GM19238 (cell line): ENCODE results near the gene ERVFRD-1.
A peak's percentile ranks its signal among the peaks of the same experiment; 100 is the strongest.

Experiments used
- DNase-seq: peaks from one replicate; pipeline ENCODE4 v3.0.0; 2011; ENCODE audit warnings: low spot score; ENCODE audit not compliant: insufficient read length

ERVFRD-1 gene

GRCh38 chr6:11110921-11111768 is at the start of gene ERVFRD-1:
Gene ERVFRD-1 (minus strand): TSS chr6:11111725. CDS start chr6:11105310, 6,415 bp downstream.
- no peak for DNase-seq

- DNase-seq = no peak
Observed at GRCh38 chr6:11160199-11160598, 48.7 kb upstream of the ERVFRD-1 start.

DNA sequence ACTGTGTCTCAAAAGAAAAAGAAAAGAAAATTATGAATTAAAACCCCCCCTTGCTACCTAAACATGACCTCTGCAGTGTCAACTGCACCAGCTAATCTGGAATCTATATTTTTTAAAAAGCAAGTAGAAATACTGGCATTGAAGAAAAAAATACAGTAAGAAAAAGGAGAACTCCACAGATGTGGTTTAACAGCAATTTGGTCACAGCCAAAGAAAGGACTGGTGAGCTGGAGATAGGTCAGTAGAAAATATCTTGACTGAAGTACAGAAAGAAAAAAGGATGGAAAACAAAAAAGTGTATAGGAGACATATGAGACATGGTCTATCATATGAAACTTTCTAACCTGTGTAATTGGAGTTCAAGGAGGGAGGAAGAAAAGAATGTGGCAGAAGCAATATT is 44.1 kb upstream of the ERVFRD-1 start:
- no peak for DNase-seq

DNA sequence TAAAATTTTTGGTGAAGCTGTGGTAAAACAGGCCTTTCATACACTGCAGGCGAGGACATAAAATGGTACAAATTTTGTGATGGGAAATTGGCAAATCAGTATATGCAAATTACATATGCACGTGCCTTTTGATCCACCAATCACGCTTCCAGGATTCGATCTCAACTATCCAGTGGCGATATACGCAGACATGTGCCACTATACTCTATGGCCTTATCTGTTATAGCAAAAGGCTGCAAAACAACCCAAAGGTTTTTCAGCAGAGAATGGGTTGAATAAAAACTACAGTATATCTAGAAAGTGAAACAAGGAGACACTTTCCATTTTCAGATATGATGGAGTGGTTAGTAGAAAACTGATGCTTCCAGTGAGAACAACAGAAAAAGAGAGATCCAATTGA is 41.9 kb upstream of the ERVFRD-1 start:
- no peak for DNase-seq

GRCh38 chr6:11152581-11152980 is 41.1 kb upstream of the ERVFRD-1 start:
- no peak for DNase-seq

- no peak for DNase-seq
Observed at GRCh38 chr6:11151488-11151887, 40.0 kb upstream of the ERVFRD-1 start.

DNA sequence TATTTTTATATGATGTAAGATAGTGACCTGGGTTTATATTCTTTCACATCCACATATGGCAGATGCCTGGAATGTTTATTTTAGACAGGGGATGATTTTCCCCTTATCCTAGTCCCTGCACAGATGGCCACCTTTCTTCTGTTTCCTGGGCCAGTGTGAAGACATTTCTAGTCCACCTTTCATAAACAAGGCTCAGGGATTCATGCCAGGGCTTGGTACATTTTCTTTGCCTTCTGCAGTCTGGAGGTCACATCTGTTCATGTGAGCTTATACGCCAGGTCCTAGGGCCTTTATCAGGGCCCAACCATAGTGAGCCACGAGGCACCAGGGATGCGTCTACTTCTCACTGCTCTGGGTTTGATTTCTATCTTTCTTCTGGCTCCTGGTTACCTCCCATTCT is 38.0 kb upstream of the ERVFRD-1 start:
- DNase-seq = no peak

DNA sequence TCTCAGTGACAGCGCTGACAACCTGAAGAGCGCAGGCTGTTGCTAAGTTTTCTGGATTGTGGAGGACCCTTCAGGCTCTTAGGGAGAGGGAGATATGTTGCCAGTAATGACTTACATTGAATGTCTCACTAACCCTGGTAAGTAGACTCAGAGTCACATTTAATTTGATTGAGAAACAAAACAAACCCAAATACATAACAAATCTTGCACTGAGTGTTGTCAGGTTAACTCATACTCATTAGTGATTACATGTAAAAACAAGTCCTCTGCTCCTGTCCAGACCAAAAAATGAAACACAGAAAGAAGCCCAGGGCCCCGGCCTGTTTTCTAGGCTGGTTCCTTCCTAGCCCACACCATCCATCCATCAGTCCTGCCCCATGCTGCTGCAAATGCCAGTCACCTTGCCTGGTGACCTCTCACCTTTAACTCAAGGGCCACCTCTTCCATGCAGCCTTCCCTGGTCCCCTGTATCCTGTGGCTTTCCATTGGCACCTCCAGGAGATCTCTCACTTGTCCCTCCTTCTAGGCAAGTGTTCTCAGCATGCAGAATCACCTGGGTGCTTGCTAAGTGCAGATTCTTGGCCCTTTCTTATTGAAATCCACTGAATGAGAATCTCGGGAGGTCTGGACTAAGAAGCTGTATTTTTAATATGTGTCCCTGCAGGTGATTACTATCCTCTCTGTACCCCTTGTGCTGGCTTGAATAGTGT is 34.7 kb upstream of the ERVFRD-1 start:
- no peak for DNase-seq

GRCh38 chr6:11144393-11144851 is 32.9 kb upstream of the ERVFRD-1 start:
- peak; percentile 67 for DNase-seq

DNA sequence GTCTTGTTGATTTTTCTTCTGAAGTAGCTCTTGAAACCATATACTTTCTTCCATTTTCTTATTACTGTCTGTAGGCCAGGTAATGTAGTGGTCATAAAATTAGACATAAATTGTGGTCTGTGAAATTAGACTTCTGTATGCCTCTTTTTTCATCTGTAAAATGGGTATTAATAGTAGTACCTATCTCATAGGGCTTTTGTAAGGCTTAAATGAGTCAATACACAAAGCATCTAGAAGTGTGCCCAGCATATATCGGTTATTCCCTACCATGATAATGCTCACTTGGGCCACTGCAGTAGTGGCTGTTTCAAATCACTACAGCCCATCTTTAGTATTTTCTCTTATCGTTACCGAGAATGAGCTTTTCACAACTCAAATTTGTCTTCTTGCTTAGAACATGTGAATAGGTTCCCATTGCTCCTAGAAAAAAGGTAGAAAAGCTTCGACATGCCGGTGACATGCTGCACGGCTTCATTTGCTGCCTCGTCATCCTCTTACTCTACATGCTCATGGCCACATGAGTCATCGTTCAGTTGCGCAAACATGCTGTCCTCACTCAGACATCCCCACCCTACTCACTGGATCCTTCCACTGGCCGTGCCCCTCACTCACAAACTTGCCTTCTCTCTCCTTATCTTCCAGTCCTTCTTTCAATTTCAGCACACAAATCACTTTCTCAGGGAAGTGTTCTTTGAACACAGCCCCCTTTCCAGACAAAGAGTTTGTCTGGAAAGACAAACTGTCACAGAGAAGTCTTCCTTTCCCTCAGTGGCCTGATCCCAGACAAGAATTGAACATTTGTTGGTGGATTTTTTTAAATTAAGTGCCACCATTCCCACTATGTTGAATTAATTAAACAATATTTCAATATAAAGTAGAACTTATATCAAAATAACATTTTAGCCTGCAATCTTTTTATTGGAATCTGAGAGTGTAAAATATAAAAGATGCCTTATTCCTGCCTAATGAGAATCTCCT is 32.2 kb upstream of the ERVFRD-1 start:
- no peak for DNase-seq

DNA sequence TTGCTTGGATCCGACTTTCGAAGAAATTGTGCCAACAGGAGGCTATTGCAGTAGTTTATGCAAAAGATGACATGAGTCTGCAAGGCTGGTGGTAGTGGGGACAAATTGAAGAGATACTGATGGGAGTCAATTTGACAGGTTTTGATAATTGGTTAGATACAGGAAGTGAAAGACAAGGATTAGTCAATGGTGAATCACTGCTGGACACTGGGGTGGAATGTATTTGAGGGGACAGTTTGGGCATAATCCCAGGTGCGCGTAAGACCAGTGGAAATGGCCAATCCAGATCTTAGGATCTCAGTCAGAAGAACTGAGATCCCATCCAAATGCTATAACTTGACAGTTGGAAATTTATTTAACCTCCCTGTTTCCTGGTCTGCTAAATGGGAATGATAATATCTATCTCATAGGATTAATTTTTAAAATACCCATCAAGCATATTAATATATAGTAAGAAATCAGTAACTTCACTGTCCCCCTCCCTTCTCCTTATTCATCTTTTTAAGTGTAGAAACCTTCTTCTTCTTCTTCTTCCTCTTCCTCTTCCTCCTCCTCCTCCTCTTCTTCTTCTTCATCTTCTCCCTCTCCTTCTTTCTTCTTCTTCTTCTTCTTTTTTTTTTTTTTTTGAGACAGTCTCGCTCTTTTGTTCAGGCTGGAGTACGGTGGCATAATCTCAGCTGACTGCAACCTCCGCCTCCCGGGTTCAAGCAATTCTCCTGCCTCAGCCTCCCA is 30.9 kb upstream of the ERVFRD-1 start:
- DNase-seq = no peak

DNA sequence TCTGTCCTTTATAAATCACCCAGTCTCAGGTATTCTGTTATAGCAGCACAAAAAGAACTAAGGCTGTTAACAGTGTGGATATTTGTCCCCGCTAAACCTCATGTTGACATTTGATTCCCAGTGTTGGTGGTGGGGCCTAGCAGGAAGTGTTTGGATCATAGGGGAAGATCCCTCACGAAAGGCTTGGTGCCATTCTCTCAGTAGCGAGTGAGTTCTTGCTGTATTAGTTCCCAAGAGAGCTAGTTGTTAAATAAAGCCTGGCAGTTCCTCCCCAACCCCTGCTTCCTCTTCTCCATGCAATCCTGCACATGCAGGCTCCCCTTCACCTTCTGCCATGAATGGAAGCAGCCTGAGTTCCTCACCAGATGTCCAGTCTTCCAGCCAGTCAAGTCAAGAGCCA is 29.8 kb upstream of the ERVFRD-1 start:
- DNase-seq = no peak

DNA sequence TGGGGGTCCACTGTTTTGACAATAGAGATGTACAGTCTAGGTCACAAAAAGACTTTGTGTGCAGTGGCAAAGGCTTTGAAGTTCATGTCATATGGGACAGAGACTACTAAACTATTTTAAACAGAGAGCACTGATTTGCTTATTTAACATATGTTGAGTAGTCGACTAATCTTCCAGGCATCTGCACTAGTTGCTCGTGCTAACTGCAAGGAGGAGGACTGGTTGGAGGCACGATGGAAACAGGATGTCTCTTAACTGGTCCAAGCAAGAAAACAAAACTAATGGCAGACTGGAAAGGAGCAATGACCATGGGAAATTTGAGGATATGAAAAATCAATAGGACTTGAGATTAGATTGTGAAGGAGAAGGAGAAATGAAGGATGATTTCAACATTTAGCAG is 28.5 kb upstream of the ERVFRD-1 start:
- no peak for DNase-seq

GRCh38 chr6:11139051-11139960 is 27.8 kb upstream of the ERVFRD-1 start:
- no peak for DNase-seq

DNA sequence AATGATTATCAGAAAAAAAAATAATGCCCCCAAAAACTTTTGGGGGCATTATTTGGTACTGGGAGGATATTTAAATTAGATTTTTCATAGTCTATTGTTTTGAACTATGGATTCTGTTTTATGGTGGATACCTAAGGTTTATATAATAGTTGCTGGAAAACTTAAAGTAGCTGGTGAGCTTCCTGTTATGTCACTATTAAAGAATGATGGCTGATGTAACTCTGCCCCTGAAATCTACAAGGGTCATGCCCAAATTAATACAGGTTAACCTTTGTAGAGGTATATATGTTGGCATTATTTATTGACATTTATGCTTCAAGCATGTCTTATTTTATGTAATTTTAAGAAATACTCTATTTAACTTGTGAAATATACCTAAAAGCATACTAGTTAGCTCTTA is 25.3 kb upstream of the ERVFRD-1 start:
- no peak for DNase-seq

DNA sequence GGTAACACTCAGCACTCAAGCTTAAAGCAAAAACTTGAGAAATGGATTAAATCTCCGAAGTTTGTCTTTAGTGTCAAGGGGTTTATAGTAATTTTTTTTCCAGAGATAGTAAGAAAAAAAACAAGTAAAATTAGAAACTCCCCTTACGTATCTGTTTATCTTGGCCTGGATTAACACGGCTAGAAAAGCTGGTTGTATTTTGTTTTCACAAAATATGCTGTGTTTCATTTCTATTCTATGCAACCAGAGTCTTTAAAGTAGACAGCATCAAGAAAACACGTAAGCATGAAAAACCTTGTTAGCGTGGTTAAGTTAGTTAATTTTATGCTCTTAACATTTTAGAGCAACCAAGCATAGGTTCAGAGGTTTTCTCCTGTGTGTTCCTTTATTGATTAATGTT is 21.8 kb upstream of the ERVFRD-1 start:
- no peak for DNase-seq

DNA sequence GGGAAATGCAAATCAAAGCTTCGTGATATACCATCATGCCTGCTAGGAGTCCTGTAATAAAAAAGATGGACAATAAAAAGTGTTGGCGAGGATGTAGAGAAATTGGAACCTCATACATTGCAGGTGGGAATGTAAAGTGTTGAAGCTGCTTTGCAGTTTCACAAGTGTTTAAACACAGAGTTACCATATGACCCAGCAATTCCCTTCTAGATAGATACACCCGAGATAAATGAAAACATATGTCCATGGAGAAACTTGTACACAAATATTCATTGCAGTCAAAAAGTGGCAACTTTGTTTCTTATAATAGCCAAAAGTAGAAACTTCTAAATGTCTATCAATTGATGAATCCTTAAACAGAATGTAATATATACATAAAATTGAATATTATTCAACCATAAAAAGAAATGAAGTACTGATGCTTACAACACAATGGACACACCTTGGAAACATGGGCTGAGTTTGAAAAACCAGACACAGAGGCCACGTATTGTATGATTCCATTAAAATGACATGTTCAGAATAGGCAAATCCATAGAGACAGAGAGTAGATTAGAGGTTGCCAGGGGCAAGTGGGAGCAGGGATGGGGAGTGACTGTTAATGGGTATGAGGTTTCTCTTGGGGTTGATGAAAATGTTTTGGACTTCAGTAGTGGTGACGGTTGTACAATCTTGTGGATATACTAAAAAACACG is 20.8 kb upstream of the ERVFRD-1 start:
- DNase-seq = no peak

DNA sequence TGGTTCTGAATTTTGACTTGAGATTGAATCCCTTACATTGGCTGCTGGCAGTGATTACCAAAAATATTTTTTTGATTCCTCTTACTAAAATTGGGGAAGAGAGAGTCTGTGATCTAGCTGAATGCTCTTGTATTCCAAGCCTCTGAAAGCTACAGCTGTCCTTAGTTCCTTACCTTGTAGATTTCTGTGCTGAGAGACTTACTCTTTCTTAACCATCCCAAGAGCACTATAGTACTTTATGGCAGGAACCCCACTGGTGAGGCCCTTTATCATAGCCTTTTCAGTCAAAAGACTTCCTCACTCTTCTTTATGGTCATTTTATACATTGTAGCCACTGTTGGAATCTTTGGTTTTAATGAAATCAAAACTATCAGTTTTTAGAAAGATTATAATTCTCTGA is 19.1 kb upstream of the ERVFRD-1 start:
- no peak for DNase-seq

DNA sequence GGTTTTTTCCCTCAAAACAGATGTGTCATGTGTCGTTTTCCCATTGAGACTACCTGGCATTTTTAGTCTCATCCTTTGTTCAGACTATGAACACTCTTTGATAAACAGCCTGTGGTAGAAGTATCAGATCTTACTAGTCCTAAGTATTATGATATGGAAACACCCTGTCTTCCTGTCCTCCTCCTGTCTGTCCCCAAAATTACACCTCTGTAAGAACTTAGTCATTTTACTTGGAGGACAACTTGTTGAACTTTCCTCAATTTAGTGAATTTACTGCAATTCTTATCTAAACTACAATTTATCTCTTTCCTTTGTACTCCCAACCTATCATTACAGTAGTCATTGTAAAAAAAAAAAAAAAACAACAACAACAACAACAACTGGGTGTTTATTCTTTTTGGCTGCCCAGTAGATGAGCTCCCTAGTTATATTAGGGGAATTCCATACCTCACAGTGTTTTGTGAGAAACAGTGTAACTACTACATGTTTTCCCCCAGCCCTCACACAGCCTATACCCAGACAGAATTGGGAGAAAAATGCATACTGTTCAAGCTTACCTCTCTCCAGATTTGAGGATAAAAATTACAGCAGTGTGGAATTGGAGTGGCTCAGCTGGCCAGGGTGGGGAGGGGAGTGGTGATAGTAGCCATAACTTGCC is 18.5 kb upstream of the ERVFRD-1 start:
- no peak for DNase-seq
